ENCODE measurements around the gene PODXL2.
"Not testable (repeated sequence)": the region's sequence is repeated elsewhere in the genome, so short reads cannot be mapped to it uniquely, and the experiment has no call there.

The PODXL2 gene

DNA sequence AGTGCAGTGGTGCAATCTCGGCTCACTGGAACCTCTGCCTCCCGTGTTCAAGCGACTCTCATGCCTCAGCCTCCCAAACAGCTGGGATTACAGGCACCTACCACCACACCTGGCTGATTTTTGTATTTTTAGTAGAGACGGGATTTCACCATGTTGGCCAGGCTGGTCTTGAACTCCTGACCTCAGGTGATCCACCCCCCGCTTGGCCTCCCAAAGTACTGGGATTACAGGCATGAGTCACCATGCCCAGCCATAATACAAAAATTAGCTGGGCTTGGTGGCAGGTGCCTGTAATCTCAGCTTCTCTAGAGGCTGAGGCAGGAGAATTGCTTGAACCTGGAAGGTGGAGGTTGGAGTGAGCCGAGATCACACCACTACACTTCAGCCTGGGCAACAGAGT is 26.0 kb downstream of the PODXL2 start:
- H3K4me3 ChIP-seq (ENCODE audit: low read depth, low read length), result not testable (repeated sequence)

GRCh38 chr3:127655641-127656040 is 26.7 kb downstream of the PODXL2 start:
- H3K4me3 ChIP-seq (ENCODE audit: low read depth, low read length), result no peak overlapping the region

GRCh38 chr3:127656906-127657305 is 27.9 kb downstream of the PODXL2 start:
- no peak overlapping the region for H3K4me3 ChIP-seq (ENCODE audit: low read depth, low read length)

DNA sequence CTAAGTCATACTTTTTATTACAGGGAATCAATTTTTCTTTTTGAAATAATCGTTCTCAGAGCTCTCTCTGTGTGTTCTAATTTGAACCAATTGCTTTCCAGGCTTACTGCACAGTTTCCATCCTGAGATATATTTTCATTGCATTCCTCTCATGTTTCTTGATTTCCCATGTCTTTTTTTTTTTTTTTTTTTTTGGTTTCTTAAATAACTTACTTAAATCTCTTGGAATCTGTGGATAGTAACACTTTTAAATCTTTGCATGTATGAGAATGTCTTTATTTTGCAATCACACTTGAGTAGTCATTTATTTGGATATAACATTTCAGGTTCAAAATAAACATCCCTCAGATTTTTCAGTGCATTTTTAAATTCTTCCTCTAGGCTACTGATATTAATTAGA is 29.2 kb downstream of the PODXL2 start:
- no peak overlapping the region for H3K4me3 ChIP-seq (ENCODE audit: low read depth, low read length)

DNA sequence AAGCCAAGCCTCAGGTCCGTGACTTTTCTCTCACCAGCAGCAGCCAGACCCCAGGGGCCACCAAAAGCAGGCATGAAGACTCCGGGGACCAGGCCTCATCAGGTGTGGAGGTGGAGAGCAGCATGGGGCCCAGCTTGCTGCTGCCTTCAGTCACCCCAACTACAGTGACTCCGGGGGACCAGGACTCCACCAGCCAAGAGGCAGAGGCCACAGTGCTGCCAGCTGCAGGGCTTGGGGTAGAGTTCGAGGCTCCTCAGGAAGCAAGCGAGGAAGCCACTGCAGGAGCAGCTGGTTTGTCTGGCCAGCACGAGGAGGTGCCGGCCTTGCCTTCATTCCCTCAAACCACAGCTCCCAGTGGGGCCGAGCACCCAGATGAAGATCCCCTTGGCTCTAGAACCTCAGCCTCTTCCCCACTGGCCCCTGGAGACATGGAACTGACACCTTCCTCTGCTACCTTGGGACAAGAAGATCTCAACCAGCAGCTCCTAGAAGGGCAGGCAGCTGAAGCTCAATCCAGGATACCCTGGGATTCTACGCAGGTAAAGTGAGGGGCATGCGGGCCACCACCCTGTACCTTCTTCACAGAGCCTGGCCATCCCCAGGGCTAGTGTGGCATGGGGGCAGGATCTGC is 31.8 kb downstream of the PODXL2 start:
- H3K4me3 ChIP-seq (ENCODE audit: low read depth, low read length), result no peak overlapping the region

GRCh38 chr3:127661600-127661999 is 32.6 kb downstream of the PODXL2 start:
- no peak overlapping the region for H3K4me3 ChIP-seq (ENCODE audit: low read depth, low read length)

- H3K4me3 ChIP-seq (ENCODE audit: low read depth, low read length), result no peak overlapping the region
These were observed 33.0 kb downstream of the PODXL2 start for GRCh38 chr3:127662001-127662469.

- no peak overlapping the region for H3K4me3 ChIP-seq (ENCODE audit: low read depth, low read length)
These were observed 34.2 kb downstream of the PODXL2 start for GRCh38 chr3:127663151-127663550.

DNA sequence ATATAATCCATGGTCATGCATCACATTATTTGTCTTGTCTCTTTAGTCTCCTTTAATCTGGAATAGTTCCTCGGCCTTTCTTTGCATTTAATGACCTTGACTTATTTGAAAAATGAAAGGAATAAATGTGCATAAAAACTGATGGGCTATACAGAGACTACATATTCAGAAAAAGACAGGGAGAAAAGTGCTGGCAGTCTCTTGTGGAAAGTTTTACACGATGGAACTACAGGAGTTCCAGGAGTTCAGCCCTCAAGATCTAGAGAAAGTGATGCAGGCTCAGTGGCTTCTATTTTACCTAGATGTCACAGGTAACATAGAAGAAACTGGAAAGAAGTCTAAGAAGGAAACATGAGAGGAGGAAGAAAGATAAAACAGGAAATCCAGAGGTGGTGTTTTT is 36.2 kb downstream of the PODXL2 start:
- H3K4me3 ChIP-seq (ENCODE audit: low read depth, low read length), result no peak overlapping the region

- no peak overlapping the region for H3K4me3 ChIP-seq (ENCODE audit: low read depth, low read length)
These were observed 36.6 kb downstream of the PODXL2 start for GRCh38 chr3:127665586-127665985.

DNA sequence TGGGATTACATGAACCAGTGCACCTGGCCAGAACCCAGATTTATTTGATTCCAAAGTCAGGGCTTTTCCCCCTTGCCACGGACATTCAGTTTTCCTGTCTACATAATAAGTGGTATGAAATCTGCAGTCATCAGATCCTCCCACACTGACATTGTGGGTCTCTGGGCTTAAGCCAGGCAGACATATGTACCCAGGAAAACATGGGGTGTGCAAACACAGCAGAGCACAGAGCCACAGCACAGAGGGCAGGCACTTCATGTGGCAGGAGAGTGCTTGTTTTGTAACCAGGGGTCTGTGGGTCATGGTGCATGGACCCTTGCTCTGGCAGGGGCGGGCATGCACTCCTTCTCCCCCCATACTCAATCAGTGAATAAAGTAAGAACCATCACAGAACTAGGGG is 37.7 kb downstream of the PODXL2 start:
- no peak overlapping the region for H3K4me3 ChIP-seq (ENCODE audit: low read depth, low read length)

DNA sequence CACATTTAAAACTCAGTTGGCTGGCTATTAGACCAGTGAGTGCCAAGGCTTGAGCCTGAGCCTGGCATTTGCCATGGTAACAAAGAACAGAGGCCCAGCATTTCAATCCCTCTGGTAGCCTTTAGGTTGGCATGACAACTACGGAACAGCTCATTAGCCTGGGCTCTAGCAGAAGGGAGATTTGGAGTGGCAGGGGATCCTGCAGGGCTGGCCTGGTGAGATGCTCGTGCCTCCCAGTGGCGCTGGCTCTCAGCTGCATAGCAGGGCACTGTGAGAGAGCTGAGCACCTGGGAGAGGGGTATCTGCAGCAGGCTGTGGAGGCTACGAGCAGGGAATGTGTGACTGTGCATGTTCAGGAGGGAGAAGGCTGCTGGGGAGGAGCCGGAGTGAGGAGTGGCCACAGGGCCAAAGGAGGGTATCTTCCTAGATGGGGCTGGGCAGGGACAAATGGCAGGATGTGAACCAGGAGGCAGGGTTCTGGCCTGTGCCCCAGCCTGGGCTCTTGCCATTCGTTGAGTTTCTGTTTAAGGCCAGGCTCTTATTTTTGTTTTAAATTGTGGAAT is 38.2 kb downstream of the PODXL2 start:
- no peak overlapping the region for H3K4me3 ChIP-seq (ENCODE audit: low read depth, low read length)

DNA sequence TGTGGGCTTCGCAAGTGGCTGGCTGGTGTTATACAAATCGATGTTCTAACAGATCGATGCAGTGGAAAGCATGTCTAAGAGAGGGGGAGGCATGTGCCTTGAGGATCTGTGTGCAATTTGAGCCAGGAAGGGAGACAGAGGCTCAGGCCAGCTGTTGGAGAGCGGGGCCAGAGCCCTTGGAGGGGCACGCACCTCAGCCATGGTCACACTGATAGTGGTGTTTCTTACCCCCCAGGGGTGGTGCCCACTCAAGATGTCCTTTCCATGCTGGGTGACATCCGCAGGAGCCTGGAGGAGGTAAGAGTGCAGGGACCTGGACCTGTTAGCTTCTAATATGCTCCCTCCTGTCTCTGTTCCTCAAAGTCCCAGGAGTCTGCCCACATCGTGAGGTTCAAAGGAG is 39.9 kb downstream of the PODXL2 start:
- no peak overlapping the region for H3K4me3 ChIP-seq (ENCODE audit: low read depth, low read length)

DNA sequence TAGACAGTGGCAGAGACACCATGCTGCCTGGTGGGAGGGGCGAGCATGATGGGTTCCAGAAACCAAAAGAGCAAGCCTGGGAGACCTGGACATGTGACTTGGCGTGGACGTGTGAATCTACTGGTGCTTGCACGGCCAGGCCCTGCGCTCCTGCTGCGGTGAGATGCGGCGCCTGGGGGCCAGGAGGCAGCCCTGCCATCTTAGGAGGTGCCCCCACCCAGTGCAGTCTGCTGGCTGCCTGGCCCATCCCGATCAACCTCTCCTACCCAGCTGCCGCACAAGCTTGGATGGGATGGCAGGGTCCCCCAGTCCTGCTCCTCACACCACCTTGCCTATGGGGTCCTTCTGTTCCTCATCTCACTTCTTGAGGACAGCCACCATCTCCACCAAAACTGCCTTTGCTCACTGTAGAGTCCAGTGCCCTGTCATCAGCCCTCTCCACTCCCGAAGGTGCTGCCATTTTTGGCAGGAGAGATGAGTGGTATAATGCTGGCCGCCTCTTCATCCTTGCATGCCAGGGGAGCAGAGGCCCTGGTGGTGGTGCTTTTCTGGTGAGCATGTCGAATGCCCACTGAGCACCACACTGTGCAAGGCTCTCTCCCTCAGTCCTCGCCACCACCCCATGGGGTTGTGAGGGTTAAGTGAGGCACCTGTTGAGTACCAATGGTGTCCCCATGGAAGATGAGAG is 40.7 kb downstream of the PODXL2 start:
- no peak overlapping the region for H3K4me3 ChIP-seq (ENCODE audit: low read depth, low read length)

GRCh38 chr3:127670229-127670559 is 41.2 kb downstream of the PODXL2 start:
- no peak overlapping the region for H3K4me3 ChIP-seq (ENCODE audit: low read depth, low read length)

GRCh38 chr3:127670761-127671522 is 42.0 kb downstream of the PODXL2 start:
- no peak overlapping the region for H3K4me3 ChIP-seq (ENCODE audit: low read depth, low read length)

GRCh38 chr3:127671523-127672428 is 42.8 kb downstream of the PODXL2 start:
- peak overlapping the region; percentile 37 for H3K4me3 ChIP-seq (ENCODE audit: low read depth, low read length)

DNA sequence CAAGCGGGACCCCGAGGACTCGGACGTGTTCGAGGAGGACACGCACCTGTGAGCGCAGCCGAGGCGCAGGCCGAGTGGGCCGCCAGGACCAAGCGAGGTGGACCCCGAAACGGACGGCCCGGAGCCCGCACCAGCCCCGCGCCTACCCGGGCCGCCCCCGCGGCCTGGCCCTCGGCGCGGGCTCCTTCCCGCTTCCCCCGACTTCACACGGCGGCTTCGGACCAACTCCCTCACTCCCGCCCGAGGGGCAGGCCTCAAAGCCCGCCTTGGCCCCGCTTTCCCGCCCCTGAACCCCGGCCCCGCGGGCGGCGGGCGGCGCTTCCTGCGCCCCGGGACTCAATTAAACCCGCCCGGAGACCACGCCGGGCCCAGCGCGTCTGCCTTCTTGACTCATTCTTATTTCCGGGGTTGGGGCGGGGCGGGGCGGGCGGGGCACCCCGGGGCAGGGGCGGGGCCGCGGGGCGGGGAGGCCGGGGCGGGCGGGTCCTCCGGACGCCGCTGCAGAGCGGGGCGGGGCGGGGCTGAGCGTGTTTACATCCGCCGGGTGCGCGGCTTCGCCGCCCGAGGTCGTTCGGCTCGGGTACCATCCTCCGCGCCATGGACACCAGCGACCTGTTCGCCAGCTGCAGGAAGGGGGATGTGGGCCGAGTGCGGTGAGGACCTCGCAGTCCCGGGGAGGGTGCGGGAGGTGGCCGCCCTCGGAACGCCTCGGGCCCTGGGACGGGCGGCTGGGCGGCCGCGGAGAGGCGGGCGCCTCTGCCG is 43.6 kb downstream of the PODXL2 start, which contains the start of gene ABTB1:
ABTB1 (plus strand) TSS at position 524 of the 762 bp plus-strand sequence; CDS start at position 598, 74 bp downstream.
- peak within 1 kb of the TSS; percentile 58 for H3K4me3 ChIP-seq (ENCODE audit: low read depth, low read length)

DNA sequence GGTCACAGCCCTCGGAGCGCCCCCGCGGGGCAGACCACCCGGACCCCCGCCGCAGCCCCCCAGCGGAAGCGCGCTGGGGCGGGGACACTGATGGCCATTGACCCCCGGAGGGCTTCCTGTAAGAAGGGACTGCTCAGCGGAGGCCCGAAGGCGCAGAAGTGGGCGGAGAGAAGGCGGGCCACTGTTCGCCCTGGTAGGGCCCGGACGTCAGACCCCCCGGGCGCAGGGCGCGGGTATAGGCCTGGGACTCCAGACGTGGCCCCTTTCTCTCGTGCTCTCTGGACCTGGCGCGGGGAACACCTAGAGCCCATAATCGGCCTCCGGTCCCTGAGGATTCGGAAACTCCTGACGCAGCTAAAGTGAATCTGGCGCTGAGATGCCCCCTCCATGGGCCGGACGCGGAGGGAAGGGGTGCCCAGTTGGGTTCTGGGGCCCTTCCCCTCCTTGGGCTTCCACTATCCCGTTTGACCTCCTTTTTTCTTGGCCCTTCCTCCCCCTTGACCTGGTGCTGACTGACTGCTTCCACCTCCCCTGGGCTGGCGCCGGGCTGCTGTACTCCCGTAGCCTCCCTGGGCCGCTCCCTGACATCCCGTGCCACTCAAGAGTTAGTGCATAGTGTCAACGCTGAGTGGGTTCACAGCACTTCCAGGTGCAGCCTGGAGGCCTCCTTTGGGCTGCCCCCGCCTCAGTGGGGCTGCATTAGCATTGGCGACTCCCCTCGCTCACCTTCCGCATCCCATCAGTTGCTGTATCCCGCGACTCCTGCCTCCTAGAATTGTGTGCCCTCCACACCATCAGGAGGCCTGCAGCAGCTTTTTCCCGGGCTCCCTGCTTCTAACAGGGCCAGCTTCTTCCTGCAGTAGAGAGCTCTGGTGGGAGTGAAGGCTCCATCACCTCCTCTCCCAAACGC is 44.5 kb downstream of the PODXL2 start:
- peak overlapping the region; percentile 58 for H3K4me3 ChIP-seq (ENCODE audit: low read depth, low read length)

Measured in iPS-11a (cell line).